ENCODE measurements around the gene TNN. TPM values are rescaled to one million over a fixed set of nuclear protein-coding genes. Genes with fewer than 3 reads are reported as not detected.

Gene TNN
- total RNA-seq, 2 donors from 2014 or later, result under 0.01 TPM; not detected in 1

- Histone ChIP-seq H3K4me1 (peaks cover 34% of the 10 kb centered on the region), H3K36me3 (replicated peaks in 1 of 2; ENCODE audit: insufficient read depth in 1 of 2, low read depth in 2 of 2) (peaks cover 0 to 3% of the 10 kb centered on the region in 2 donors), H3K27me3 (no peaks in the 10 kb centered on the region), H3K4me3 (no peak overlapping the region), H3K9me3 (no peaks in the 10 kb centered on the region), H3K27ac (no peak overlapping the region)
- ATAC-seq (no peak), DNase-seq (no peak)
- WGBS, 2 donors, result 96 to 100% methylated on average over 1 of the region's 1 CpG
- intact Hi-C loops (cut with DNase I), result no loop called here
- TF ChIP-seq POLR2A (IDR thresholded peaks at IDR 0.05) (no peak), CTCF (IDR thresholded peaks at IDR 0.05) (no peak)
Measured at GRCh38 chr1:175176246-175176645, 108.6 kb downstream of the TNN start.

GRCh38 chr1:175178056-175178455, 110.4 kb downstream of the TNN start:
- Histone ChIP-seq H3K4me1 (peaks cover 34% of the 10 kb centered on the region), H3K9me3 (no peaks in the 10 kb centered on the region), H3K27me3 (no peaks in the 10 kb centered on the region), H3K36me3 (replicated peaks in 1 of 2; ENCODE audit: insufficient read depth in 1 of 2, low read depth in 2 of 2) (peaks cover 0 to 3% of the 10 kb centered on the region in 2 donors), H3K4me3 (no peak overlapping the region), H3K27ac (no peak overlapping the region)
- WGBS, 2 donors, result 93 to 100% methylated on average over 1 of the region's 1 CpG
- TF ChIP-seq POLR2A (IDR thresholded peaks at IDR 0.05) (no peak), CTCF (IDR thresholded peaks at IDR 0.05) (no peak)
- no peak for ATAC-seq
- intact Hi-C loops (cut with DNase I), result no loop called here
- DNase-seq, result no peak

- Histone ChIP-seq H3K4me1 (peaks cover 38% of the 10 kb centered on the region), H3K4me3 (no peak overlapping the region), H3K27ac (no peak overlapping the region), H3K9me3 (no peaks in the 10 kb centered on the region), H3K27me3 (no peaks in the 10 kb centered on the region), H3K36me3 (replicated peaks in 1 of 2; ENCODE audit: insufficient read depth in 1 of 2, low read depth in 2 of 2) (peaks cover 0 to 3% of the 10 kb centered on the region in 2 donors)
- ATAC-seq (no peak), DNase-seq (no peak)
- TF ChIP-seq POLR2A (IDR thresholded peaks at IDR 0.05), result no peak
- TF ChIP-seq CTCF (IDR thresholded peaks at IDR 0.05), result no peak
- intact Hi-C loops (cut with DNase I), result no loop called here
- 55 to 68% methylated on average over 3 of the region's 3 CpGs for WGBS, 2 donors
Measured at GRCh38 chr1:175178456-175178855, 110.8 kb downstream of the TNN start.

GRCh38 chr1:175179837-175180590, 112.4 kb downstream of the TNN start:
- H3K27ac ChIP-seq, result no peak overlapping the region
- TF ChIP-seq POLR2A (IDR thresholded peaks at IDR 0.05) (no peak), CTCF (IDR thresholded peaks at IDR 0.05) (no peak)

More at GRCh38 chr1:175179837-175180590, 112.4 kb downstream of the TNN start:
- Histone ChIP-seq H3K4me3 (no peak overlapping the region), H3K4me1 (peaks cover 51% of the 10 kb centered on the region), H3K27me3 (no peaks in the 10 kb centered on the region), H3K9me3 (no peaks in the 10 kb centered on the region), H3K36me3 (replicated peaks in 1 of 2; ENCODE audit: insufficient read depth in 1 of 2, low read depth in 2 of 2) (peaks cover 0 to 3% of the 10 kb centered on the region in 2 donors)
- 95 to 98% methylated on average over 2 of the region's 2 CpGs for WGBS, 2 donors
- DNase-seq (no peak), ATAC-seq (no peak)
- intact Hi-C loops (cut with DNase I), result no loop called here
